HG03565 (cell line): ENCODE results near the gene KCNMB1.

Experiments
- ATAC-seq: cut with Tn5 transposase; IDR thresholded peaks from one replicate; pipeline ENCODE4 v1.9.1; 2021; ENCODE audit warnings: mild to moderate bottlenecking, moderate library complexity; ENCODE audit not compliant: unreplicated experiment

The KCNMB1 gene

DNA sequence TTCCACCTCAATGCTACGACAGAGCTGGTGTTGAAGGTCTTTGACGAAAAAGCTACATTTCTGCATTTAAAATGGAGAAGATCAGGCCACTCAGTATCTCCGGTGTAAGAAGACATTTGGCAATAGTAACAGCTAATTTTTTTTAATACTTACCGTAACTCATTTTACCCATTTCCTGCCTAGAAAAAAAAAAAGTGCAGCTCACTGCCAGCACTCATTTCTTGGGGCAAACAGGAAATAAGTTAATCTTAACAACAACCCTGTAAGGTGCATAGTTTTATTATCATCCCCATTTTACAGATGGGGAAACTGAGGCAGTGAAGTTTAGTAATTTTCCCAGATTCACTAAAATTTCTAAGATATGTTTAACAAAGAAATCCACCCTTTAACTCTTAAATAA, 27.4 kb upstream of the KCNMB1 start:
- no peak for ATAC-seq

- no peak for ATAC-seq
Measured at GRCh38 chr5:170414786-170415185, 25.6 kb upstream of the KCNMB1 start.

DNA sequence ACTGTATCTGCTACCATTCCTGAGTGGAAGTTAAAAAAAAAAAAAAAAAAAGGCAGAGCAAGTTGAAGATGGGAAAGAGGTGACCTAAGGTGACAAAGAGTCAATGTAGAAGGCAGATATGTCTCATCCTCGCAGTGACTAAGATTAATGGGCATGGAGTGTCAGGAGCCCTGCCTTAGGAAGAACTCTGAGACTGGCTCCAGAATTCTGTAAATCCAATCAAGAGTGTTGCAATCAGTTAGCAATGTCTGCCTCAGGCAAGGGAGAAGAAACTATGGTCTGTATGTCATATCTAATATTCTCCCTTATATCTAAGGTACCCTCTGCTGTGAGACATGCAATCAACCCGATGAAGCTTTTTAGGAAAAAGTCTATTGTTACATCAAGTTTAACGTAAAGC, 24.7 kb upstream of the KCNMB1 start:
- ATAC-seq: no peak

GRCh38 chr5:170411100-170411499, 21.9 kb upstream of the KCNMB1 start:
- peak; percentile 41 for ATAC-seq

GRCh38 chr5:170410401-170410800, 21.2 kb upstream of the KCNMB1 start:
- no peak for ATAC-seq

GRCh38 chr5:170408877-170409660, 19.9 kb upstream of the KCNMB1 start:
- no peak for ATAC-seq

DNA sequence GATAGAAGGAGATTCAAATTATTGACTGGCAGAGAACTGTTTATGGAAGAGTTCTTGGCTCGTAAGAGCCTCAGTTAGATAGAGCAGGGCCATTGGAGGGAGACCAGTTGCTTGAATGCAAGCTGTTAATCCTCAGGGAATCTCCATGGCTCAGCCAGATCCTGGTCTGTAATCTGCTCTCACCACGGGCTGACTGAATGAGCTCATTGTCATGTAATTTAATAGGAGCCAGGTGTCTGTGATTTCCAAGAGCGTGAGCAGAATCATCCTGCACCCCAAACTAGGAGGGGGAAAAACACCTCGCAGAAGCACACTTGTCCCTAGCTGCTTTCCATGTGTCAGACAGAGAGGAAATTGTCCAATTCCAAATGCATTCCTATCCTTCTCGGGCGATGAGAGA, 19.1 kb upstream of the KCNMB1 start:
- no peak for ATAC-seq

DNA sequence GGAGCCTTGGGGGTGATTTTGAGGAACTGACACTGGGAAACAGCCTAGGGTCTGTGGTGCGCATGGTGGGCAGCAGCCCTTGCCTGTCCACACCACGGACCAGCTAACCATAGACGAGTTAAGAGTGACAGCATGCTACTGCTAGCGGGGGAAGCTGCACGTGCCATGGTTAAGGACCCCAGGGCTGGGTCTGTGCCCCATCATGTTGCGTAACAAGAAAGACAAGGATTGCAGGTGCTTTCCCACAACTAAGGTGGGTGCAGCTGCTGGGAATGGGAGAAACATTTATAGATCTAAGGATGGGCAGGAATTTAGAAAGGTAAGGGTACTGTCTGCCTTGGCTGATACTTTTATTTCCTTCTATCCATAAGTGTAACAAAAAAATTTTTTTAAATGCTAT, 17.9 kb upstream of the KCNMB1 start:
- ATAC-seq: no peak

DNA sequence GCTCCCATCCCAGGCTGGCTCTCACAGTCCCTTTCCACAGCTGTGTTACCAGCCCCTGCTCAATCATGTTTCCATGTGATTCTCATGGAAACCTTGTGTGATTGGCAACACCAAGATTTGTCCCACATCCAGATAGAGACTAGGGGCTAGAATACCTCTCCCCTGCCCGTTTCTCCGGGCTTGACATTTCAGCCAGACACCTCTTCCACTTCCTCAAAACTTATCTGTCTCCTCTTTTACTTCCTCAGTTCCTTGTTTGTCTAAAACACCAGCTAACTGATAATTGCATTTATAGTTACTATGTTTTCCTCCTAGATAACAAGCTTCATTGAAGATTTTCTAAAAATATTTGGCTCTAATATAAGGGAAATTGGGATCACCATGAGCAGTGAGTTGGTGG, 16.6 kb upstream of the KCNMB1 start:
- no peak for ATAC-seq

DNA sequence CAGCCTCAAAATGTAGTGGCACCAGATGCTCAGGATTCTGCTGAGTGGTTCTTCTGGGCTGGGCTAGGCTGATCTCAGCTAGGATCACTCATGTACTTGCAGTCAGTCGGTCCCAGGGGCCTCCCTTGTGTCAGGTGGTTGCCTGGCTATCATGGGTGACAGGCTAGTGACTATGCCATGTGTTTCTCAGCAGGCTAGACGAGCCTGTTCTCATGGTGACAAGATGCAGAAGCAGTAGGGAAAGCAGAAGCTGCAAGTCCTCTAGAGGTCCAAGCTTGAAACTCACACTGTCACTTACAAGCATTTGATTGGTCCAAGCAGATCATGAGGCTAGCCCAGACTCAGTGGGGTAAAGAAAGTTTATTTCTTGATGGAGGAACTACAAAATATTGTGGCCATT, 15.2 kb upstream of the KCNMB1 start:
- no peak for ATAC-seq

DNA sequence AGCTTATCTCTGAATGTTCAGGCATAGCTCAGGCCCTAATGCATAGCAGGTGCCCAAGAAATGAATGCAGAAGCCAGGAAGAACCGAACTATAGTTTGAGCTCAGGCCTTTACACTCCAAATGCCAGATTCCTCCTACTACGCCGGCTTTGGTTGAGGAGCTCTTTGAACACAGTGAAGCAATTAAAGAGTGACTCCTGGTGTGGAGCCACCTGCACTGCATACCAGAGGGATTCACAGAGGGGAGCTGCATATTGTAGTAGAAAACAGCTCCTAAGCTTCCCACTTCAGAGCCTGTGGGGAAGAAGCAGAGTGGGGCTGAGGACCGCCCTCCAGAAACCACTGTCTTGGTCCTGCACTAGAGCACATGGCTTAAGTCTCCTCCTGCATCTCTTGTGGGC, 14.5 kb upstream of the KCNMB1 start:
- ATAC-seq: no peak

GRCh38 chr5:170402508-170402907, 13.3 kb upstream of the KCNMB1 start:
- ATAC-seq: no peak

- no peak for ATAC-seq
Measured at GRCh38 chr5:170397059-170397458, 7.9 kb upstream of the KCNMB1 start.

DNA sequence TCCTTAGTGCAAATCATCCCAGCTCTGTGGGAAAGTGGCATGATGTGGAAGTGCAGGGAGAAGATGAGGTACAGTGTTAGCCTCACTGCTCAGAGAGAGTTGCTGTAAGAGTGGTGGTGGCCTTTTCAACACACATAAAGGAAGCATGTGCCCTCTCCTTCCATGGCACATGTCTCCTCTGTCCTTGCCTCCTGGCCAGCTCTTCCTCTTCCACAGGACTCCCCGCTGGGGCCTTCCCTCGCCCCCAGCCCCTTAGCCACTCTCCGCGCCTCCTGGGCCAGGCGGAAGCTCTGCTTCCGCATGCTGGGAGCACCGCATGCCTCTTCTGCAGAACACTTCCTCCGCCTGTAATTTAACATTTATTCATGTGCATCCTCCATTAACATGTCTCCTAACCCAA, 4.8 kb upstream of the KCNMB1 start:
- ATAC-seq: no peak

DNA sequence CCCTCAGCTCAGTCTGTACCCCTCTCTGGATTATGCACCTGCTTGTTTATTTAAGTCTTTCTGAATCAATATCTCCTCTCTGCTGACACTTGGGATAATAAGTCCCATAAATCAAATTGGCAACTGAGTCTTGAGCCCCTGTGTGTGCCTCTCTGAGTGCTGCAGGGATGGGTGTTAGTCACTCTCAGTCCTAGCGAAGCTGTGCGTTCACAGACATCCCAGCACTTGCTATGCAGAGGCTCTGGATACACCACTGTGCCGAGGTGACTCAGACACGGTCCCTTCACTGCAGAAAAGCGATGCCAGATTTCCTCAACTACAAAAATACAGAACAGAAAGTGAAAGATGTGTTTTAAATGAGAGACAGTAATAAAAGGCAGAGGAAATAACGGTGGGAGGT, 4.1 kb upstream of the KCNMB1 start:
- no peak for ATAC-seq

GRCh38 chr5:170390472-170390871, 1.3 kb upstream of the KCNMB1 start:
- ATAC-seq: no peak

DNA sequence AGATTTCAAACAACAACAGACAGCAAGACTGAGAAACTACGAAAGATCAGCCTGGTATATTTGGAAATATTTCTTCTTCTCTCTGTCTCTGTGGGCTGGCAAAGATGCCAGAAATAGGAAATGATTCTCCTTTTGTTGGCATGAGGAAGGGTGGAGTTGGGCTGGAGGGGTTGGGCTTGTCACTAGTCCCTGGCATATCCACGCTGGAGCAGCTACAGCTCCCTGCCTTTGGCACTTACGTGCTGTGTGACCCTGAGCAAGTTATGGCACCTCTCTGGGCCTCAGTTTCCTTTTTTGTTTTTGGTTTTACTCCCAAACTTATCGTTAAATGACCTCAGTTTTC, 354 bp upstream of the KCNMB1 start:
- ATAC-seq: no peak

GRCh38 chr5:170387775-170388639, 1.2 kb downstream of the KCNMB1 start:
- no peak for ATAC-seq

DNA sequence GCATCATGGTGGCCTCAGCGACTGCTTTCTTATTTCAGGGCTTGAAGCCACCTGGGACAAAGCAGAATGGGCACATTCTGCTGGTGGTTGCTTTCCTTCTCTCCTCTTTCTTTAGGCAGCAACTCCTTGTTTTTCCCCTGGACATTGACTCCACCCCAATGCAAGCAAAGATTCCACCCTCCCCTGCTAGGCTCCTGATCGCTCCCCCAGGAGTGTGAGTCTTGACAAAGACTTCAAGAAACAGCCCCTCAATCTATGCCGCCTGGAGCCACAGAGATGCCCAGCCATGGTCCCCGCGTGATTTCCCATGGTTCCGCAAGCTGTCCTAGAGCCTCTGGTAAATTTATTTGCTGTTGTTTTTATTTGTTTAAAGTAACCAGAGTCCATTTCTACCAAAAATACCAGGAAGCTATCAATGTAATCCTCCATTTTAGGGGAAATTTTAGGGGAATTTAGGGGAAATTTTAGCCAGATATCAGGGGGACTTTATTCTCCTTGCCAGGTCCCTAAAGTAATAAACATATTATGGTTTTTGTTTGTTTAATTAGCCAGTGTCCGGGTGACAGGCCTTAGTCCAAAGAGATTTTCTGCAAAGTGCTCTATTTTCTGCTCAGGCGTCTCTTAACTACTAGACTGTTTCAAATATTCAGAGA, 2.3 kb downstream of the KCNMB1 start:
- ATAC-seq: no peak

GRCh38 chr5:170383227-170383626, 5.9 kb downstream of the KCNMB1 start:
- no peak for ATAC-seq

- ATAC-seq: no peak
Measured at GRCh38 chr5:170382790-170383189, 6.4 kb downstream of the KCNMB1 start.
